K562 (cell line): ENCODE measurements around the gene ZMIZ1. TPM values are rescaled to one million over a fixed set of nuclear protein-coding genes. Genes with fewer than 3 reads are reported as not detected.

ENCODE experiments used
- ATAC-seq: fragments of 200-7000 bp; cut with Tn5 transposase; 3 replicates; pipeline ENCODE4 v1.9.1; 2020; ENCODE audit warnings: moderate library complexity
- BruUV-seq: library from RNA; stranded (reverse); fragments of 400-500 nt; replicated peaks from 2 replicates; lab custom pipeline; 2021; lab: Mats Ljungman, UMichigan
- CTCF ChIA-PET: fragments of 300-600 bp; formaldehyde crosslinking; extraction: SDS; loops from one replicate; lab custom pipeline; 2021; ENCODE audit warnings: low intra/inter-chr PET ratio; lab: Yijun Ruan, JAX
- POLR2A ChIA-PET: fragments of 300-600, 350-650 bp; sonication (Branson Sonifier 250); formaldehyde crosslinking; extraction: SDS; loops from one replicate; lab custom pipeline; 2021; ENCODE audit warnings: antibody characterized with exemption, inconsistent platforms; lab: Yijun Ruan, JAX
- DNase-seq, 4 experiments: peaks; one replicate each; pipeline versions ENCODE4 v3.0.0 to v3.0.0-alpha.2; 2011 to 2018; ENCODE audit warnings: low spot score in 3 of 4, mixed read lengths in 3 of 4; ENCODE audit errors: extremely low read depth in 1 of 4
- FAIRE-seq: peaks from 2 replicates; lab custom pipeline; 2011; peaks lifted over from hg19 to GRCh38; lab: Jason Lieb, UNC
- H2AFZ ChIP-seq: 2 replicates; pipeline ENCODE4 v1.6.0; 2011; ENCODE audit warnings: low read depth, low read length, control low read depth, inconsistent platforms
- H3K27ac ChIP-seq: fragments of 200-600 bp; 3 replicates; pipeline ENCODE4 v1.8.0; 2011; ENCODE audit warnings: low read depth, mild to moderate bottlenecking, control low read depth, inconsistent platforms, low read length, moderate library complexity, mixed read lengths; ENCODE audit errors: extremely low read depth
- H3K27me3 ChIP-seq, 2 experiments: fragments of 300-600 bp in 1 of 2; 2 replicates in 1 of 2; 3 replicates in 1 of 2; pipeline versions ENCODE4 v1.6.0 to v1.8.0; 2011; ENCODE audit warnings: inconsistent platforms in 2 of 2, low read length in 2 of 2, mild to moderate bottlenecking in 1 of 2, mixed read lengths in 1 of 2, moderate library complexity in 1 of 2; ENCODE audit not compliant: control insufficient read depth in 2 of 2, insufficient read depth in 2 of 2
- H3K36me3 ChIP-seq: fragments of 300-600 bp; 3 replicates; pipeline ENCODE4 v1.8.0; 2011; ENCODE audit warnings: mild to moderate bottlenecking, low read length, inconsistent platforms; ENCODE audit not compliant: control insufficient read depth, insufficient read depth
- H3K4me1 ChIP-seq, 2 experiments: fragments of 200-600 bp in 1 of 2; replicated peaks in 1 of 2; 2 replicates in 1 of 2; 3 replicates in 1 of 2; pipeline versions ENCODE4 v1.5.1 to v1.8.0; 2011; ENCODE audit warnings: inconsistent platforms in 2 of 2, low read length in 2 of 2, mild to moderate bottlenecking in 1 of 2, mixed read lengths in 1 of 2, moderate library complexity in 1 of 2; ENCODE audit not compliant: control insufficient read depth in 2 of 2, insufficient read depth in 2 of 2
- H3K4me2 ChIP-seq: 2 replicates; pipeline ENCODE4 v1.6.1; 2011; ENCODE audit warnings: low read length, control low read depth, inconsistent platforms, mixed read lengths; ENCODE audit not compliant: insufficient read depth
- H3K4me3 ChIP-seq: fragments of 200-600 bp; sonication (generic), shearing (Covaris generic); 2 replicates; pipeline ENCODE4 v1.5.1; 2016; ENCODE audit warnings: control low read depth, inconsistent platforms
- H3K79me2 ChIP-seq: fragments of 200-600 bp; 3 replicates; pipeline ENCODE4 v1.8.0; 2011; ENCODE audit warnings: low read length, inconsistent platforms; ENCODE audit not compliant: control insufficient read depth, insufficient read depth
- H3K9ac ChIP-seq, 2 experiments: 2 replicates each; pipeline versions ENCODE4 v1.6.0 to v1.6.1; 2011; ENCODE audit warnings: low read depth in 2 of 2, low read length in 2 of 2, control low read depth in 1 of 2, inconsistent platforms in 1 of 2, mild to moderate bottlenecking in 1 of 2, mixed read lengths in 1 of 2; ENCODE audit not compliant: insufficient read depth in 1 of 2
- H3K9me1 ChIP-seq: one replicate; pipeline ENCODE4 v1.6.0; 2011; ENCODE audit warnings: inconsistent platforms, mild to moderate bottlenecking, low read length, moderate library complexity; ENCODE audit not compliant: control insufficient read depth, insufficient read depth
- H3K9me3 ChIP-seq: replicated peaks from 2 replicates; pipeline ENCODE4 v1.5.1; 2011; ENCODE audit warnings: low read depth, low read length, inconsistent platforms; ENCODE audit not compliant: control insufficient read depth, insufficient read depth
- H4K20me1 ChIP-seq: replicated peaks from 2 replicates; pipeline ENCODE4 v1.6.1; 2011; ENCODE audit warnings: low read length, inconsistent platforms, mixed read lengths; ENCODE audit not compliant: control insufficient read depth, insufficient read depth
- HMG20A ChIP-seq: fragments of 450-650 bp; formaldehyde crosslinking; conservative IDR thresholded peaks from 2 replicates; pipeline ENCODE4 v1.4.0; 2020; ENCODE audit warnings: mild to moderate bottlenecking, mixed read lengths
- NFIC ChIP-seq: fragments of 450-650 bp; IDR thresholded peaks from 2 replicates; pipeline ENCODE4 v1.6.1; 2017; ENCODE audit warnings: mild to moderate bottlenecking, inconsistent platforms
- POLR2A ChIP-seq: fragments of 450-650 bp; conservative IDR thresholded peaks from 2 replicates; pipeline ENCODE4 v1.6.1; 2016
- POLR2G ChIP-seq: fragments of 200-400 bp; formaldehyde crosslinking; IDR thresholded peaks from 2 replicates; pipeline ENCODE4 v1.6.1; 2017; ENCODE audit warnings: low read depth, mild to moderate bottlenecking, antibody characterized with exemption, low read length, moderate library complexity
- RBFOX2 ChIP-seq: fragments of 200-400 bp; formaldehyde crosslinking; IDR thresholded peaks from 2 replicates; pipeline ENCODE4 v1.6.1; 2017; ENCODE audit warnings: low read depth, mild to moderate bottlenecking, low read length, moderate library complexity
- XRCC5 ChIP-seq: fragments of 200-400 bp; formaldehyde crosslinking; IDR thresholded peaks from 2 replicates; pipeline ENCODE4 v1.6.1; 2017; ENCODE audit warnings: low read depth, mild to moderate bottlenecking, low read length
- ZEB2 ChIP-seq: fragments of 450-650 bp; IDR thresholded peaks from 2 replicates; pipeline ENCODE4 v1.6.1; 2016
- WGBS: fragments of 100-300 bp; shearing (Covaris generic); methylation state at CpG from one replicate; pipeline ENCODE4 v1.1.6; 2016; ENCODE audit warnings: low coverage, mixed read lengths; ENCODE audit not compliant: insufficient coverage; ENCODE audit errors: missing lambda C conversion rate; 5-methylcytosine and 5-hydroxymethylcytosine counted together
- in situ Hi-C: fragments of 300-500 bp; cut with MboI; formaldehyde crosslinking; loops from 4 replicates; pipeline ENCODE4 v1.15.0; 2018; ENCODE audit warnings: inconsistent platforms, mixed read lengths
- intact Hi-C: fragments of 100-400 bp; cut with micrococcal nuclease; formaldehyde crosslinking; loops from 2 replicates; pipeline ENCODE4 v1.14.2; 2022
- polyA plus RNA-seq, 8 experiments: library from polyadenylated mRNA; depleted of rRNA in 4 of 8; stranded (reverse) in 5 of 8; unstranded in 3 of 8; fragments of >200 nt; fragmentation: Nextera tagmentation in 2 of 8; fragmentation: Illumina TruSeq in 1 of 8; extraction: Ambion mirVana in 2 of 8; extraction: Trizol in 1 of 8; gene quantifications; 2 replicates each; pipeline versions ENCODE4 v1.2.1 to v1.2.3, GENCODE V29; 2011 to 2014; ENCODE audit warnings: inconsistent platforms in 1 of 8, missing spikeins in 1 of 8
- total RNA-seq, 7 experiments: library from RNA; depleted of rRNA in 6 of 7; stranded (reverse); fragments of >200 nt in 6 of 7; fragmentation: Illumina TruSeq in 2 of 7; extraction: Trizol in 2 of 7; gene quantifications; 2 replicates each; pipeline versions ENCODE4 v1.2.1 to v1.2.3, GENCODE V29; 2011 to 2021; ENCODE audit warnings: low replicate concordance in 1 of 7

ZMIZ1 gene
- total and polyA plus RNA-seq, 9 of the 15 experiments (the other 6 are each of a cell fraction or from before 2014, with no cell fraction given) = 1.0 to 37.3 (median 4.3) TPM

GRCh38 chr10:79353000-79353406, 284.2 kb downstream of the ZMIZ1 start:
- H3K79me2 ChIP-seq = peaks cover 32% of the 10 kb centered on the region
- ATAC-seq (no peak), FAIRE-seq (no peak), DNase-seq (peak in 1 of 4 experiments; percentile 6)
- ChIA-PET CTCF (no interaction called here), POLR2A (interaction anchor here (0.6 kb wide), 1 partner anchor 40 kb away, joined by 3 read pairs; no protein-coding TSS in a partner anchor)
- H3K27me3 ChIP-seq = no peaks in the 10 kb centered on the region
- H3K36me3 ChIP-seq = peaks cover 77% of the 10 kb centered on the region
- H3K4me1 ChIP-seq = peaks cover 18 to 33% of the 10 kb centered on the region in 2 experiments
- BruUV-seq = no TSS peak
- no peak overlapping the region for H3K27ac ChIP-seq
- H3K4me3 ChIP-seq = no peak overlapping the region
- peaks cover 21% of the 10 kb centered on the region for H3K9me1 ChIP-seq
- intact Hi-C loops = no loop called here
- H3K9ac ChIP-seq = no peak overlapping the region
- H2AFZ ChIP-seq = no peak overlapping the region
- H3K4me2 ChIP-seq = no peak overlapping the region
- TF ChIP-seq XRCC5 = no peak
- peak; percentile 31; the same call in 1 of the 2 replicates for TF ChIP-seq NFIC
- WGBS = 94% methylated on average over 8 of the region's 8 CpGs
- in situ Hi-C loops = no loop called here
- peaks cover 25% of the 10 kb centered on the region for H4K20me1 ChIP-seq
- no peaks in the 10 kb centered on the region for H3K9me3 ChIP-seq

GRCh38 chr10:79353726-79354125, 285.0 kb downstream of the ZMIZ1 start:
- Histone ChIP-seq H3K36me3 (peaks cover 72% of the 10 kb centered on the region), H3K4me1 (peaks cover 14 to 26% of the 10 kb centered on the region in 2 experiments), H3K27ac (no peak overlapping the region), H4K20me1 (peaks cover 19% of the 10 kb centered on the region), H3K27me3 (no peaks in the 10 kb centered on the region), H3K4me3 (no peak overlapping the region), H3K79me2 (peaks cover 25% of the 10 kb centered on the region)
- ChIA-PET CTCF (no interaction called here), POLR2A (interaction anchor here (0.6 kb wide), 1 partner anchor 40 kb away, joined by 3 read pairs; no protein-coding TSS in a partner anchor)
- 90% methylated on average over 10 of the region's 11 CpGs for WGBS
- BruUV-seq = no TSS peak
- DNase-seq = peak in 1 of 4 experiments; percentile 7
- TF ChIP-seq POLR2A (peak; percentile 18; the same call in 1 of the 2 replicates), RBFOX2 (peak; percentile 59), ZEB2 (no peak), POLR2G (peak; percentile 58), HMG20A (no peak)
- TF ChIP-seq, all 486 proteins: peak for 3
- Histone ChIP-seq H3K9me3 (no peaks in the 10 kb centered on the region), H3K4me2 (no peak overlapping the region), H2AFZ (no peak overlapping the region), H3K9me1 (peaks cover 20% of the 10 kb centered on the region), H3K9ac (peak overlapping the region in 1 of 2 experiments; percentile 15; a peak in 1 of 4 replicates)
- intact Hi-C loops = no loop called here
- FAIRE-seq = no peak
- in situ Hi-C loops = no loop called here
- no peak for ATAC-seq
